ENCODE data around the gene PPIL4. TPM values are rescaled to one million over a fixed set of nuclear protein-coding genes. Genes with fewer than 3 reads are reported as not detected.

PPIL4 gene
- 28.7 and 29.0 TPM in 2 replicates for total RNA-seq (2014; rRNA removed; shearing (Covaris generic))
- 15.1 and 17.3 TPM in 2 replicates for polyA plus RNA-seq (2014; cell fraction: nucleus; rRNA removed)

- peak; percentile 83 for DNase-seq (ENCODE audit: extremely low read depth, low read depth)
Observed at GRCh38 chr6:149545754-149546471, at the start of gene PPIL4. Gene PPIL4 (minus strand): TSS chr6:149546043. CDS start chr6:149546005, 38 bp downstream.

GRCh38 chr6:149593408-149593807 lies 47.6 kb upstream of the PPIL4 start:
- DNase-seq (ENCODE audit: extremely low read depth, low read depth), result no peak

- no peak for DNase-seq (ENCODE audit: extremely low read depth, low read depth)
Observed at GRCh38 chr6:149592983-149593382, 47.1 kb upstream of the PPIL4 start.

- no peak for DNase-seq (ENCODE audit: extremely low read depth, low read depth)
Observed at GRCh38 chr6:149586149-149586548, 40.3 kb upstream of the PPIL4 start.

- no peak for DNase-seq (ENCODE audit: extremely low read depth, low read depth)
Observed at GRCh38 chr6:149581349-149581748, 35.5 kb upstream of the PPIL4 start.

GRCh38 chr6:149580880-149581279 lies 35.0 kb upstream of the PPIL4 start:
- DNase-seq (ENCODE audit: extremely low read depth, low read depth), result no peak

- DNase-seq (ENCODE audit: extremely low read depth, low read depth), result no peak
Observed at GRCh38 chr6:149567945-149568585, 22.2 kb upstream of the PPIL4 start.

- no peak for DNase-seq (ENCODE audit: extremely low read depth, low read depth)
Observed at GRCh38 chr6:149567194-149567586, 21.3 kb upstream of the PPIL4 start.

GRCh38 chr6:149566410-149567193 lies 20.8 kb upstream of the PPIL4 start:
- DNase-seq (ENCODE audit: extremely low read depth, low read depth), result no peak

- DNase-seq (ENCODE audit: extremely low read depth, low read depth), result peak; percentile 88
Observed at GRCh38 chr6:149565527-149566409, 19.9 kb upstream of the PPIL4 start, which contains the start of gene GINM1. Gene GINM1 (plus strand): TSS chr6:149566375. CDS start chr6:149566415, 40 bp downstream.

- no peak for DNase-seq (ENCODE audit: extremely low read depth, low read depth)
Observed at GRCh38 chr6:149563928-149564325, 18.1 kb upstream of the PPIL4 start.

GRCh38 chr6:149563203-149563927 lies 17.5 kb upstream of the PPIL4 start:
- no peak for DNase-seq (ENCODE audit: extremely low read depth, low read depth)

- DNase-seq (ENCODE audit: extremely low read depth, low read depth), result no peak
Observed at GRCh38 chr6:149560736-149561135, 14.9 kb upstream of the PPIL4 start.

GRCh38 chr6:149559389-149559788 lies 13.5 kb upstream of the PPIL4 start:
- no peak for DNase-seq (ENCODE audit: extremely low read depth, low read depth)

- DNase-seq (ENCODE audit: extremely low read depth, low read depth), result no peak
Observed at GRCh38 chr6:149558029-149558428, 12.2 kb upstream of the PPIL4 start.

- no peak for DNase-seq (ENCODE audit: extremely low read depth, low read depth)
Observed at GRCh38 chr6:149551920-149552319, 6.1 kb upstream of the PPIL4 start.

GRCh38 chr6:149545258-149545753 lies 537 bp downstream of the PPIL4 start:
- DNase-seq (ENCODE audit: extremely low read depth, low read depth), result no peak

GRCh38 chr6:149544646-149545257 lies 1.1 kb downstream of the PPIL4 start:
- DNase-seq (ENCODE audit: extremely low read depth, low read depth), result no peak

- DNase-seq (ENCODE audit: extremely low read depth, low read depth), result no peak
Observed at GRCh38 chr6:149541139-149541538, 4.7 kb downstream of the PPIL4 start.

All from NCI-H460 (cell line).